ENCODE measurements around the gene GOLGA6D.
"Not testable (repeated sequence)": the region's sequence is repeated elsewhere in the genome, so short reads cannot be mapped to it uniquely, and the experiment has no call there.

GOLGA6D gene

DNA sequence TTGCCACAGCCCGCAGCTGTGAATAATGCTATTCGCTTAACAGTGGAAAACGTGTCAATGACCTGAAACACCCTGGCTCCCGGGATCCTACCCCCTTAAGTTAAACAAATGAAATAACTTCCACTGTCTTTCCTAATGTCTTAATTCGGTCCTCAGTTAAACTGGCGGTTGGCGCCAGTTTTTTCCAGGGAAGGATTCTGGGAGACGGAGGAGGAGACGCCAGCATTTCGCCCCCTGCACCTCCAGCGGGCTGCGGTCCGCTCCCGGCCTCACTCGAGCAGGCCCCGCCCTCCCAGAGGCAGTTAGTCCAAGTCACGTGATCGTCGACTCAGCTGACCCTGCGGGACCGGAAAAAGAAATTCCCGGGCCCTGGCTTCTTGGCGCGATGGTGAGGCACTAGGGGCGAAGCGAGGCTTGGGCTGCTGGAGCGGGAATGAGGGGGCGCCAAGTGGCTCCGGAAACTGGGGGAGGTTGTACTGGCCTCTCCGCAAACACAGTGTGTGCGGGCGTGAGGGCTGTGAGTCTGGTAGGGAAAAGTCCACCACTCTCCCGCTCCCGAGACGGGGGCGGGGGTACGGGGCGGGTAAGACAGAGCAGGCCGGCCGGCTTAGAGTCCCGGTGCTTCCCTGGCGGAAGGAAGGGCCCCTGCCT lies 53.2 kb downstream of the GOLGA6D start, which contains the start of gene COMMD4:
Gene COMMD4 (plus strand): TSS at position 359 of the 651 bp plus-strand sequence. CDS start 27 bp downstream, at position 386.
- H3K27ac ChIP-seq (ENCODE audit: low read depth, low read length): no peak within 1 kb of the TSS

DNA sequence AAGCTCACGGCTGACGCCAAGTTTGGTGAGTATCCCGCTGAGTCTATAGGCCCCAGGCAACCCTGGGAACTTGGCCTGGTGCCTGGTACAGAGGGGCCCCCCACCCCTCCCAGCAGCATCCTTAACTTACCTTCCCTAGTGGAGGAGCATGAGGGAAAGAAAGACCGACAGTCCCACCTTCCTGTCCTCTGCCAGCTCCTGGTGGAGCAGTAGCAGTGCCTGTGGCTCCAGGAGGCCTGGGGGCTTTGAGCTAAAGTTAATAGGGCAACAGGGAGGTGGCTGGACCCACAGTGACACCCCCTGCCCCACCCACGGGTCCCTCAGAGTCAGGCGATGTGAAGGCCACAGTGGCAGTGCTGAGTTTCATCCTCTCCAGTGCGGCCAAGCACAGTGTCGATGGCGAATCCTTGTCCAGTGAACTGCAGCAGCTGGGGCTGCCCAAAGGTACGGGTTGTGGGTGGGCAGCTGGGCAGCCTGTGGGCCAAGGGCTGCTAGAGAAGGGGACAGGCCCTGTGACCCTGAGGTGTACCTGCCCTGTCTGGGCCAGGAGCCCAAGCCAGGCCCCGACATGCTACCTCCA lies 56.1 kb downstream of the GOLGA6D start:
- Histone ChIP-seq H3K4me1 (ENCODE audit: control insufficient read depth, low read depth, low read length) (no peaks in the 10 kb centered on the region), H3K4me3 (ENCODE audit: low read length) (no peak overlapping the region), H2AK5ac (ENCODE audit: low read length) (no peak overlapping the region), H3K4ac (ENCODE audit: low read depth, low read length) (no peak overlapping the region), H3K36me3 (ENCODE audit: control insufficient read depth, insufficient read depth, low read length) (no peaks in the 10 kb centered on the region), H2BK5ac (ENCODE audit: low read length) (no peak overlapping the region), H4K5ac (ENCODE audit: low read length) (no peak overlapping the region), H4K8ac (ENCODE audit: low read depth, low read length) (no peak overlapping the region), H3K4me2 (ENCODE audit: low read length) (no peak overlapping the region), H2BK120ac (ENCODE audit: low read depth, low read length) (no peak overlapping the region), H3K79me1 (ENCODE audit: low read length) (peaks cover 3% of the 10 kb centered on the region), H3K23ac (ENCODE audit: low read length) (no peak overlapping the region), H3K9ac (ENCODE audit: low read length) (no peak overlapping the region), H3K27me3 (ENCODE audit: insufficient read depth, low read length, poor library complexity) (no peaks in the 10 kb centered on the region), H3K56ac (ENCODE audit: low read length) (no peak overlapping the region), H3K79me2 (ENCODE audit: control insufficient read depth, insufficient read depth, low read length) (peaks cover 3% of the 10 kb centered on the region), H2BK15ac (replicated peaks; ENCODE audit: low read depth) (no peak overlapping the region), H3K18ac (ENCODE audit: low read length) (no peak overlapping the region), H3K27ac (ENCODE audit: low read depth, low read length) (no peak overlapping the region)
- no CpG with 5 or more reads among the region's 11 CpGs for WGBS (ENCODE audit: extremely low coverage, insufficient coverage, low lambda C conversion rate)
- no peak for DNase-seq

More for the DNA sequence above, 53.2 kb downstream of the GOLGA6D start, which contains the start of gene COMMD4:
- H2BK120ac ChIP-seq (ENCODE audit: low read depth, low read length): no peak within 1 kb of the TSS
- no peak within 1 kb of the TSS for H2BK15ac ChIP-seq (replicated peaks; ENCODE audit: low read depth)
- peak; percentile 98 for DNase-seq
- H3K4me2 ChIP-seq (ENCODE audit: low read length): peak within 1 kb of the TSS; percentile 54
- no peak within 1 kb of the TSS for H3K23ac ChIP-seq (ENCODE audit: low read length)
- peaks cover 3% of the 10 kb centered on the region for H3K79me1 ChIP-seq (ENCODE audit: low read length)
- H3K36me3 ChIP-seq (ENCODE audit: control insufficient read depth, insufficient read depth, low read length): no peaks in the 10 kb centered on the region
- peak within 1 kb of the TSS; percentile 87 for H3K9ac ChIP-seq (ENCODE audit: low read length)
- no peak within 1 kb of the TSS for H3K4ac ChIP-seq (ENCODE audit: low read depth, low read length)
- no peaks in the 10 kb centered on the region for H3K27me3 ChIP-seq (ENCODE audit: insufficient read depth, low read length, poor library complexity)
- peaks cover 3% of the 10 kb centered on the region for H3K79me2 ChIP-seq (ENCODE audit: control insufficient read depth, insufficient read depth, low read length)
- WGBS (ENCODE audit: extremely low coverage, insufficient coverage, low lambda C conversion rate): no CpG with 5 or more reads among the region's 42 CpGs
- no peak within 1 kb of the TSS for H4K8ac ChIP-seq (ENCODE audit: low read depth, low read length)
- no peak within 1 kb of the TSS for H4K5ac ChIP-seq (ENCODE audit: low read length)
- H2BK5ac ChIP-seq (ENCODE audit: low read length): no peak within 1 kb of the TSS
- peak within 1 kb of the TSS; percentile 80 for H3K56ac ChIP-seq (ENCODE audit: low read length)
- peak within 1 kb of the TSS; percentile 73 for H3K4me3 ChIP-seq (ENCODE audit: low read length)
- no peaks in the 10 kb centered on the region for H3K4me1 ChIP-seq (ENCODE audit: control insufficient read depth, low read depth, low read length)
- H3K18ac ChIP-seq (ENCODE audit: low read length): no peak within 1 kb of the TSS
- H2AK5ac ChIP-seq (ENCODE audit: low read length): no peak within 1 kb of the TSS

DNA sequence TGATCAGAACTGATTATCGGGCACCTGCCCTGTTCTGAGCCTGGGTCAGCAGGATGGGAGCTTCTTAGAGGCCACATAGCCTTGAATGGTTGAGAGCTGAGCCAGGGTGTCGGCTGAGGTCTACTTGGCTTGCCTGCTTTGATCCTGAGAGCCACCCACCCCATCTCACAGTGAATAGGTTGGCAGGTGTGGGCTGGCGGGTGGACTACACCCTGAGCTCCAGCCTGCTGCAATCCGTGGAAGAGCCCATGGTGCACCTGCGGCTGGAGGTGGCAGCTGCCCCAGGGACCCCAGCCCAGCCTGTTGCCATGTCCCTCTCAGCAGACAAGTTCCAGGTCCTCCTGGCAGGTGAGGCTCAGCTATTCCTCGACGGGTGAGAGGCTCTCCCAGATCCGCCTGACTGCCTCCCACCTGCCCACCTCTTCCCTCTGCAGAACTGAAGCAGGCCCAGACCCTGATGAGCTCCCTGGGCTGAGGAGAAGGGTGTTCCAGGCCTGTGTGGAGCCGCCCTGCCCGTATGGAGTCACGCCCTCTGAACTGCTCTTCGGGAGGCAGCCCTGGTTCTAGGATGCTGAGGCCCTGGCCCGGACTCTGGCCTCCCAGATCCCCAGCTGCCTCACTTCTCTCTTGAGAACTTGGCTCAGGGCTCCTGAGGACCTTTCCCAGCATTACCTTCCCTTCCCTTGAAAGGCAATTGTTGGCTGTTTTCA lies 57.1 kb downstream of the GOLGA6D start:
- Histone ChIP-seq H3K56ac (ENCODE audit: low read length) (no peak overlapping the region), H2AK5ac (ENCODE audit: low read length) (no peak overlapping the region), H3K79me1 (ENCODE audit: low read length) (peaks cover 3% of the 10 kb centered on the region), H2BK15ac (replicated peaks; ENCODE audit: low read depth) (no peak overlapping the region), H3K4ac (ENCODE audit: low read depth, low read length) (no peak overlapping the region), H3K4me2 (ENCODE audit: low read length) (no peak overlapping the region), H3K18ac (ENCODE audit: low read length) (no peak overlapping the region), H2BK120ac (ENCODE audit: low read depth, low read length) (no peak overlapping the region), H3K27ac (ENCODE audit: low read depth, low read length) (no peak overlapping the region), H3K79me2 (ENCODE audit: control insufficient read depth, insufficient read depth, low read length) (peaks cover 3% of the 10 kb centered on the region), H4K5ac (ENCODE audit: low read length) (no peak overlapping the region), H2BK5ac (ENCODE audit: low read length) (no peak overlapping the region), H4K8ac (ENCODE audit: low read depth, low read length) (no peak overlapping the region), H3K27me3 (ENCODE audit: insufficient read depth, low read length, poor library complexity) (no peaks in the 10 kb centered on the region), H3K36me3 (ENCODE audit: control insufficient read depth, insufficient read depth, low read length) (no peaks in the 10 kb centered on the region), H3K9ac (ENCODE audit: low read length) (no peak overlapping the region), H3K4me1 (ENCODE audit: control insufficient read depth, low read depth, low read length) (no peaks in the 10 kb centered on the region), H3K23ac (ENCODE audit: low read length) (no peak overlapping the region), H3K4me3 (ENCODE audit: low read length) (no peak overlapping the region)
- no CpG with 5 or more reads among the region's 13 CpGs for WGBS (ENCODE audit: extremely low coverage, insufficient coverage, low lambda C conversion rate)
- no peak for DNase-seq

DNA sequence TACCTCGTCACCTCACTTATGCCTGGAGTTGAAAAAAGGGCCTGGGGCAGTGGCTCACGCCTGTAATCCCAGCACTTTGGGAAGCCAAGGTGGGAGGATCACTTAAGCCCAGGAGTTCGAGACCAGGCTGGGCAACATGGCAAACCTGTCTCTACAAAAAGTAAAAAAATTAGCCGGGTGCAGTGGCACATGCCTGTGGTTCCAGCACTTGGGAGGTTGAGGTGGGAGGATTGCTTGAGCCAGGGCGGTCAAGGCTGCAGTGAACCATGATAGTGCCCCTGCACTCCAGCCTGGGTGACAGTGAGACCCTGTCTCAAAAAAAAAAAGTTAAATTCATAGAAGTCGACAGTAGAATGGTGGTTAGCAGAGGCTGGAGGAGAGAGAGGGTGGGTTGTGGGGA lies 59.6 kb downstream of the GOLGA6D start:
- Histone ChIP-seq H3K27me3 (ENCODE audit: insufficient read depth, low read length, poor library complexity) (no peaks in the 10 kb centered on the region), H2AK5ac (ENCODE audit: low read length) (no peak overlapping the region), H3K36me3 (ENCODE audit: control insufficient read depth, insufficient read depth, low read length) (no peaks in the 10 kb centered on the region), H4K8ac (ENCODE audit: low read depth, low read length) (no peak overlapping the region), H2BK120ac (ENCODE audit: low read depth, low read length) (no peak overlapping the region), H3K56ac (ENCODE audit: low read length) (no peak overlapping the region), H3K4me1 (ENCODE audit: control insufficient read depth, low read depth, low read length) (no peaks in the 10 kb centered on the region), H2BK15ac (replicated peaks; ENCODE audit: low read depth) (no peak overlapping the region), H3K9ac (ENCODE audit: low read length) (no peak overlapping the region), H3K4me3 (ENCODE audit: low read length) (no peak overlapping the region), H3K18ac (ENCODE audit: low read length) (no peak overlapping the region), H3K79me1 (ENCODE audit: low read length) (no peaks in the 10 kb centered on the region), H3K4ac (ENCODE audit: low read depth, low read length) (no peak overlapping the region), H3K23ac (ENCODE audit: low read length) (no peak overlapping the region), H3K79me2 (ENCODE audit: control insufficient read depth, insufficient read depth, low read length) (no peaks in the 10 kb centered on the region), H2BK5ac (ENCODE audit: low read length) (no peak overlapping the region), H3K4me2 (ENCODE audit: low read length) (no peak overlapping the region), H4K5ac (ENCODE audit: low read length) (no peak overlapping the region), H3K27ac (ENCODE audit: low read depth, low read length) (no peak overlapping the region)
- no peak for DNase-seq
- no CpG with 5 or more reads among the region's 6 CpGs for WGBS (ENCODE audit: extremely low coverage, insufficient coverage, low lambda C conversion rate)

DNA sequence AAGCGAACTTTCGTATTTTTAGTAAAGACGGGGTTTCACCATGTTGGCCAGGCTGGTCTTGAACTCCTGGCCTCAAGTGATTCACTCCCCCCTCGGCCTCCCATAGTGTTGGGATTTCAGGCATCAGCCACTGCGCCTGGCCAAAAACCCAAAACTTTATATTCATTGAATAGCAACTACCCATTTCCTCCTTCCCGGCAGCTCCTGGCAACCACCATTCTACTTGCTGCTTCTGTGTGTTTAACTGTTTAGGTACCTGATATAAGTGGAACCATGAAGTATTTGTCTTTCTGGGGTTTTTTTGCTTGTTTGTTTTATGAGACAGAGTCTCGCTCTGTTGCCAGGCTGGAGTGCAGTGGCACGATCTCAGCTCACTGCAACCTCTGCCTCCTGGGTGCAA lies 61.3 kb downstream of the GOLGA6D start:
- not testable (repeated sequence) for H2BK120ac ChIP-seq (ENCODE audit: low read depth, low read length); H4K5ac ChIP-seq (ENCODE audit: low read length); H3K4me2 ChIP-seq (ENCODE audit: low read length); H3K79me1 ChIP-seq (ENCODE audit: low read length); H3K36me3 ChIP-seq (ENCODE audit: control insufficient read depth, insufficient read depth, low read length); H3K56ac ChIP-seq (ENCODE audit: low read length); H3K4ac ChIP-seq (ENCODE audit: low read depth, low read length); H3K4me3 ChIP-seq (ENCODE audit: low read length); H2BK15ac ChIP-seq (replicated peaks; ENCODE audit: low read depth); H3K18ac ChIP-seq (ENCODE audit: low read length); H4K8ac ChIP-seq (ENCODE audit: low read depth, low read length); H3K23ac ChIP-seq (ENCODE audit: low read length); H3K27me3 ChIP-seq (ENCODE audit: insufficient read depth, low read length, poor library complexity); H3K9ac ChIP-seq (ENCODE audit: low read length); H2BK5ac ChIP-seq (ENCODE audit: low read length); DNase-seq; H3K27ac ChIP-seq (ENCODE audit: low read depth, low read length); H2AK5ac ChIP-seq (ENCODE audit: low read length); H3K4me1 ChIP-seq (ENCODE audit: control insufficient read depth, low read depth, low read length); H3K79me2 ChIP-seq (ENCODE audit: control insufficient read depth, insufficient read depth, low read length)
- WGBS (ENCODE audit: extremely low coverage, insufficient coverage, low lambda C conversion rate): no CpG with 5 or more reads among the region's 8 CpGs
